ENCODE data around the gene PNLIP. TPM values are rescaled to one million over a fixed set of nuclear protein-coding genes. Genes with fewer than 3 reads are reported as not detected.

Gene PNLIP
- polyA plus RNA-seq, 2 donors, result 0.14 to 0.37 TPM

DNA sequence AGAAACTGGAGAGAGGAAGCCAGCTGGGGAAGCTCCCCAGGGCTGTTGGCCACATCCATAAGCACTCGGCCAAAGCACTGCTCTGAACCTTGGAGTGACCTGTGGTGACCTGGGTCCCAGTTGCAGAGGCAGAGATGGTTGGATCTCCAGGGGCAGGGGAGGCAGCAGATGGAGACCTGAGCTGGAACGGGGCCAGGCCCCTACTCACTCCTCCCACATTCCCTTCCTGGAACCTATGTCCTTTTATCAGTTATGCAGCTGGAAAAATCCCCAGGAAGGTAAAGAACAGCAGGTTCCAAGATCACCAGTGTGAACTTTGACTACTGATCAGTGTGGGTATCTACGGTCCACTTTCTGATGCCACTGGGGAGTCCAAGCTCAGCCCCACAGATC lies 65.4 kb downstream of the PNLIP start:
- 67 to 82% methylated on average over 3 of the region's 3 CpGs for WGBS, 2 donors
- no peak overlapping the region for H3K4me3 ChIP-seq (ENCODE audit: low read depth in 1 of 2, low read length in 2 of 2)

GRCh38 chr10:116612107-116612769 lies 66.5 kb downstream of the PNLIP start:
- Histone ChIP-seq H3K27me3 (ENCODE audit: control insufficient read depth in 1 of 2, insufficient read depth in 2 of 2, low read length in 2 of 2) (no peaks in the 10 kb centered on the region), H3K4me1 (ENCODE audit: control insufficient read depth in 2 of 2, insufficient read depth in 2 of 2, low read length in 1 of 2) (no peaks in the 10 kb centered on the region), H3K4me3 (ENCODE audit: low read depth in 1 of 2, low read length in 2 of 2) (no peak overlapping the region), H3K27ac (ENCODE audit: low read depth in 2 of 2, low read length in 1 of 2) (no peak overlapping the region), H3K36me3 (ENCODE audit: control insufficient read depth in 2 of 2, insufficient read depth in 2 of 2, low read length in 1 of 2) (no peaks in the 10 kb centered on the region), H3K9me3 (ENCODE audit: control insufficient read depth in 2 of 2, insufficient read depth in 1 of 2, low read depth in 1 of 2, low read length in 1 of 2) (peaks cover 0 to 3% of the 10 kb centered on the region in 2 donors)
- 81 to 89% methylated on average over 8 of the region's 8 CpGs for WGBS, 2 donors

More for the DNA sequence above, 65.4 kb downstream of the PNLIP start:
- Histone ChIP-seq H3K4me1 (ENCODE audit: control insufficient read depth in 2 of 2, insufficient read depth in 2 of 2, low read length in 1 of 2) (no peaks in the 10 kb centered on the region), H3K36me3 (ENCODE audit: control insufficient read depth in 2 of 2, insufficient read depth in 2 of 2, low read length in 1 of 2) (no peaks in the 10 kb centered on the region), H3K9me3 (ENCODE audit: control insufficient read depth in 2 of 2, insufficient read depth in 1 of 2, low read depth in 1 of 2, low read length in 1 of 2) (peaks cover 0 to 3% of the 10 kb centered on the region in 2 donors), H3K27me3 (ENCODE audit: control insufficient read depth in 1 of 2, insufficient read depth in 2 of 2, low read length in 2 of 2) (no peaks in the 10 kb centered on the region), H3K27ac (ENCODE audit: low read depth in 2 of 2, low read length in 1 of 2) (no peak overlapping the region)

- Histone ChIP-seq H3K36me3 (ENCODE audit: control insufficient read depth in 2 of 2, insufficient read depth in 2 of 2, low read length in 1 of 2) (no peaks in the 10 kb centered on the region), H3K27me3 (ENCODE audit: control insufficient read depth in 1 of 2, insufficient read depth in 2 of 2, low read length in 2 of 2) (no peaks in the 10 kb centered on the region), H3K4me3 (ENCODE audit: low read depth in 1 of 2, low read length in 2 of 2) (no peak overlapping the region), H3K27ac (ENCODE audit: low read depth in 2 of 2, low read length in 1 of 2) (no peak overlapping the region), H3K9me3 (ENCODE audit: control insufficient read depth in 2 of 2, insufficient read depth in 1 of 2, low read depth in 1 of 2, low read length in 1 of 2) (peaks cover 0 to 3% of the 10 kb centered on the region in 2 donors), H3K4me1 (ENCODE audit: control insufficient read depth in 2 of 2, insufficient read depth in 2 of 2, low read length in 1 of 2) (no peaks in the 10 kb centered on the region)
- WGBS, 2 donors, result 61 to 66% methylated on average over 2 of the region's 2 CpGs
Observed at GRCh38 chr10:116613471-116613870, 67.7 kb downstream of the PNLIP start.

- WGBS, 2 donors, result 47 to 51% methylated on average over 2 of the region's 2 CpGs
- peaks cover 0 to 3% of the 10 kb centered on the region in 2 donors for H3K9me3 ChIP-seq (ENCODE audit: control insufficient read depth in 2 of 2, insufficient read depth in 1 of 2, low read depth in 1 of 2, low read length in 1 of 2)
- no peak overlapping the region for H3K4me3 ChIP-seq (ENCODE audit: low read depth in 1 of 2, low read length in 2 of 2)
- no peaks in the 10 kb centered on the region for H3K27me3 ChIP-seq (ENCODE audit: control insufficient read depth in 1 of 2, insufficient read depth in 2 of 2, low read length in 2 of 2)
- no peak overlapping the region for H3K27ac ChIP-seq (ENCODE audit: low read depth in 2 of 2, low read length in 1 of 2)
- H3K36me3 ChIP-seq (ENCODE audit: control insufficient read depth in 2 of 2, insufficient read depth in 2 of 2, low read length in 1 of 2), result no peaks in the 10 kb centered on the region
- H3K4me1 ChIP-seq (ENCODE audit: control insufficient read depth in 2 of 2, insufficient read depth in 2 of 2, low read length in 1 of 2), result no peaks in the 10 kb centered on the region
Observed at GRCh38 chr10:116614796-116615195, 69.1 kb downstream of the PNLIP start.

DNA sequence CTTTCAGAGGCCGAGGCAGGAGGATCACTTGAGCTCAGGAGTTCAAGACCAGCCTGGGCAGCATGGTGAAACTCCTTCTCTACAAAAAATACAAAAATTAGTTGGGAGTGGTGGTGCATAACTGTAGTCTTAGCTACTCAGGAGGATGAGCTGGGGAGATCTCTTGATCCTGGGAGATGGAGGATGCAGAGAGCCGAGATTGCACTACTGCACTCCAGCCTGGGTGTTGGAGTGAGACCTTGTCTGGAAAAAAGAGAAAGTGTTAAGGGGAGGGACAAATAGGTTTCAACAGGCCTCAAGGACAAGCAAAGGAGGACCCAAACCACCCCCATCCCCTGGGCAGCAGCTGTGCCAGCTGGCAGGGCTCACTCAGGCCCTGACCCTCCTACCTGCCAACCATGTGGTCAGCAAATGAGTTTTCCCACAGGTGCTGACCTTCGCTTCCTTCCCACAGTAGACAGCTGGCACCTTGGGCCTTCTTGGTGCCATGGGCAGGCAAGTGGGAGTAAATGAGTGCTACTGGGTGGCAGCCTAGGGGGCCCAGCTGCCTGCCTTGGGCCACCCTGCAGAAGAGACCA lies 69.6 kb downstream of the PNLIP start:
- Histone ChIP-seq H3K4me1 (ENCODE audit: control insufficient read depth in 2 of 2, insufficient read depth in 2 of 2, low read length in 1 of 2) (no peaks in the 10 kb centered on the region), H3K4me3 (ENCODE audit: low read depth in 1 of 2, low read length in 2 of 2) (no peak overlapping the region)
- WGBS, 2 donors, result 82 to 89% methylated on average over 3 of the region's 3 CpGs

More for the DNA sequence above, 69.6 kb downstream of the PNLIP start:
- Histone ChIP-seq H3K27me3 (ENCODE audit: control insufficient read depth in 1 of 2, insufficient read depth in 2 of 2, low read length in 2 of 2) (no peaks in the 10 kb centered on the region), H3K9me3 (ENCODE audit: control insufficient read depth in 2 of 2, insufficient read depth in 1 of 2, low read depth in 1 of 2, low read length in 1 of 2) (peaks cover 0 to 1% of the 10 kb centered on the region in 2 donors), H3K36me3 (ENCODE audit: control insufficient read depth in 2 of 2, insufficient read depth in 2 of 2, low read length in 1 of 2) (no peaks in the 10 kb centered on the region), H3K27ac (ENCODE audit: low read depth in 2 of 2, low read length in 1 of 2) (no peak overlapping the region)

Other genes with a start within 250 kb of the PNLIP start
- not detected for gene CCDC172, start 221.5 kb upstream of the PNLIP start, polyA plus RNA-seq
- 1 to 10 TPM; 2.6 to 7.9 TPM for gene PNLIPRP3, start 118.1 kb upstream of the PNLIP start, polyA plus RNA-seq
- under 1 TPM; 0.15 to 0.29 TPM for gene PNLIPRP1, start 45.0 kb downstream of the PNLIP start, polyA plus RNA-seq
- under 1 TPM; 0.05 to 0.14 TPM for gene PNLIPRP2, start 75.0 kb downstream of the PNLIP start, polyA plus RNA-seq
- gene HSPA12A, start 196.6 kb downstream of the PNLIP start, polyA plus RNA-seq, result 1 to 10 TPM; 1.7 TPM

Measured in esophagus (tissue), 2 donors.